GM23338 (cell line): ENCODE measurements around the gene CSTB. TPM values are rescaled to one million over a fixed set of nuclear protein-coding genes. Genes with fewer than 3 reads are reported as not detected.

Source experiments
- ATAC-seq: fragments of 200-7000 bp; cut with Tn5 transposase; 3 replicates; pipeline ENCODE4 v1.9.1; 2020
- DNase-seq: peaks from one replicate; pipeline ENCODE4 v3.0.0-alpha.2; 2015; ENCODE audit warnings: low spot score
- H2AFZ ChIP-seq: fragments of 200-600 bp; sonication (generic); 2 replicates; pipeline ENCODE4 v1.8.0; 2016; ENCODE audit warnings: antibody characterized with exemption, mild to moderate bottlenecking, moderate library complexity
- H3F3A ChIP-seq: fragments of 200-600 bp; sonication (generic); replicated peaks from 2 replicates; pipeline ENCODE4 v1.8.0; 2017; ENCODE audit warnings: antibody characterized with exemption, mixed run types, low read depth
- H3K27ac ChIP-seq: fragments of 200-600 bp; sonication (generic); 2 replicates; pipeline ENCODE4 v1.6.1; 2016; ENCODE audit warnings: low read depth
- H3K27me3 ChIP-seq: fragments of 200-600 bp; sonication (generic); 2 replicates; pipeline ENCODE4 v1.8.0; 2016; ENCODE audit warnings: mild to moderate bottlenecking, mixed run types, moderate library complexity; ENCODE audit not compliant: insufficient read depth
- H3K36me3 ChIP-seq: fragments of 200-600 bp; sonication (generic); 2 replicates; pipeline ENCODE4 v1.8.0; 2016; ENCODE audit warnings: mild to moderate bottlenecking; ENCODE audit not compliant: insufficient read depth
- H3K4me1 ChIP-seq: fragments of 200-600 bp; sonication (generic); 2 replicates; pipeline ENCODE4 v1.8.0; 2016; ENCODE audit warnings: mild to moderate bottlenecking, moderate library complexity; ENCODE audit not compliant: insufficient read depth
- H3K4me2 ChIP-seq: fragments of 200-600 bp; sonication (generic); 2 replicates; pipeline ENCODE4 v1.7.1; 2017; ENCODE audit warnings: mixed run types
- H3K4me3 ChIP-seq: fragments of 200-600 bp; sonication (generic); 2 replicates; pipeline ENCODE4 v1.6.1; 2016; ENCODE audit warnings: mixed run types
- H3K79me2 ChIP-seq: fragments of 200-600 bp; sonication (generic); replicated peaks from 2 replicates; pipeline ENCODE4 v1.8.0; 2017; ENCODE audit warnings: mild to moderate bottlenecking; ENCODE audit not compliant: insufficient read depth
- H3K9me2 ChIP-seq: fragments of 200-600 bp; sonication (generic); 2 replicates; pipeline ENCODE4 v1.8.0; 2017; ENCODE audit not compliant: insufficient read depth
- H4K20me1 ChIP-seq: fragments of 200-600 bp; sonication (generic); replicated peaks from 2 replicates; pipeline ENCODE4 v1.8.0; 2017; ENCODE audit warnings: mild to moderate bottlenecking; ENCODE audit not compliant: insufficient read depth
- H3K27ac Mint-ChIP-seq: 2 replicates; pipeline ENCODE4 v1.8.0; 2020; ENCODE audit warnings: inconsistent platforms, mild to moderate bottlenecking, moderate library complexity, mixed read lengths
- H3K27me3 Mint-ChIP-seq: 3 replicates; pipeline ENCODE4 v1.8.0; 2022; ENCODE audit warnings: low read depth, mild to moderate bottlenecking, moderate library complexity, mixed read lengths, inconsistent platforms; ENCODE audit not compliant: insufficient read depth, poor library complexity
- H3K36me3 Mint-ChIP-seq: 3 replicates; pipeline ENCODE4 v1.8.0; 2021; ENCODE audit warnings: low read depth, mild to moderate bottlenecking, inconsistent platforms, moderate library complexity, mixed read lengths
- H3K4me1 Mint-ChIP-seq: 3 replicates; pipeline ENCODE4 v1.8.0; 2020; ENCODE audit warnings: mild to moderate bottlenecking, inconsistent platforms, mixed read lengths
- H3K4me3 Mint-ChIP-seq: 3 replicates; pipeline ENCODE4 v1.8.0; 2021; ENCODE audit warnings: moderate library complexity, mild to moderate bottlenecking, inconsistent platforms, mixed read lengths
- H3K9me3 Mint-ChIP-seq: 3 replicates; pipeline ENCODE4 v1.8.0; 2020; ENCODE audit warnings: moderate library complexity, mild to moderate bottlenecking, inconsistent platforms, mixed read lengths
- CREB1 ChIP-seq: fragments of 250-450 bp; sonication (Bioruptor Pico); IDR thresholded peaks from 2 replicates; pipeline ENCODE4 v1.5.0; 2020; ENCODE audit warnings: low read depth, mild to moderate bottlenecking, moderate library complexity
- EZH2phosphoT487 ChIP-seq: fragments of 200-600 bp; sonication (generic); IDR thresholded peaks from one replicate; pipeline ENCODE4 v1.8.1; 2018; ENCODE audit warnings: antibody characterized with exemption; ENCODE audit not compliant: unreplicated experiment
- NANOG ChIP-seq: IDR thresholded peaks from 2 replicates; pipeline ENCODE4 v1.6.1; 2016; ENCODE audit warnings: antibody characterized with exemption, borderline replicate concordance
- POLR2AphosphoS5 ChIP-seq: IDR thresholded peaks from 2 replicates; pipeline ENCODE4 v1.6.1; 2016; ENCODE audit warnings: antibody characterized with exemption, low read depth
- ZNF114 ChIP-seq: fragments of 250-450 bp; sonication (Bioruptor Pico); IDR thresholded peaks from 2 replicates; pipeline ENCODE4 v1.5.0; 2020; ENCODE audit warnings: mild to moderate bottlenecking, moderate library complexity
- ZNF331 ChIP-seq: fragments of 250-450 bp; sonication (Bioruptor Pico); IDR thresholded peaks from 2 replicates; pipeline ENCODE4 v1.5.0; 2020; ENCODE audit warnings: low read depth, mild to moderate bottlenecking, moderate library complexity
- polyA plus RNA-seq: library from polyadenylated mRNA; unstranded; fragments of >200 nt; fragmentation: Nextera tagmentation; extraction: Ambion mirVana; gene quantifications from 2 replicates; pipeline ENCODE4 v1.2.1, GENCODE V29; 2016
- total RNA-seq: library from RNA; depleted of rRNA; stranded (reverse); fragments of >200 nt; shearing (Covaris generic); gene quantifications from 2 replicates; pipeline ENCODE4 v1.2.3, GENCODE V29; 2014
- TF ChIP-seq, protein P1 (sequence below): IDR thresholded peaks from 2 replicates; pipeline ENCODE4 v1.6.1; 2016; ENCODE audit warnings: antibody characterized with exemption
- TF ChIP-seq, protein P2 (sequence below), 2 experiments: fragments of 200-600 bp in 1 of 2; sonication (generic) in 1 of 2; conservative IDR thresholded peaks; 2 replicates each; pipeline versions ENCODE4 v1.5.1 to v1.6.1; 2016 to 2017; ENCODE audit warnings: antibody characterized with exemption in 2 of 2, low read depth in 2 of 2, mild to moderate bottlenecking in 2 of 2, moderate library complexity in 1 of 2
- TF ChIP-seq, protein P3 (sequence below): fragments of 250-450 bp; sonication (Bioruptor Pico); IDR thresholded peaks from 2 replicates; pipeline ENCODE4 v1.5.0; 2020; ENCODE audit warnings: mild to moderate bottlenecking, moderate library complexity
- TF ChIP-seq, protein P4 (sequence below): IDR thresholded peaks from one replicate; pipeline ENCODE4 v1.6.1; 2018; ENCODE audit warnings: antibody characterized with exemption; ENCODE audit not compliant: unreplicated experiment

CSTB gene
- total and polyA plus RNA-seq, 2 experiments from 2014 or later = 10.0 to 142 TPM

DNA sequence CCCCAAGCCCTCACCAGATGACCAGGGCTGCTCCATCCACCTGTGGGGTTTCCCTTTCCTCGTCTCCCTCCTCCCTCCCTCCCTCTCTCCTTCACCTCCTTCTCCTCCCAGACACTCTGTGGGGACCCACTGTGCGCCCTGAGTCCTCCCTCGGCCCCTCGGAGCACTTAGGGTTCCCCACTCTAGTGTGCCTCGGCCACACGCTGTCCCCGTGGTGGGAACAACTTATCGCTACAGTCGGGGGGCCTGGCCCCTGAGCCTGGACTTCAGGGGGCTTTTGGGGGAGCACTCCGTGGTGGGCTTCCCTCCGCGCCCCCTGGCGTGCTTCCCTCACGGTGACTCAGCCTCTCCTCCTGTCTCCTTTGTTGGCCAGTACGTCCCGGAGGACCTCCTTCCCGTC lies 27.5 kb downstream of the CSTB start:
- Histone ChIP-seq H2AFZ (no peak overlapping the region), H4K20me1 (peaks cover 4% of the 10 kb centered on the region; the same call in 1 of the 2 replicates), H3K27me3 (no peaks in the 10 kb centered on the region), H3K79me2 (no peaks in the 10 kb centered on the region), H3K4me3 (no peak overlapping the region), H3K4me1 (no peaks in the 10 kb centered on the region), H3K27ac (no peak overlapping the region), H3K36me3 (no peaks in the 10 kb centered on the region), H3K4me2 (no peak overlapping the region), H3K9me2 (no peaks in the 10 kb centered on the region), H3F3A (no peaks in the 10 kb centered on the region)
- no peaks in the 10 kb centered on the region for H3K9me3 Mint-ChIP-seq
- peaks cover 9% of the 10 kb centered on the region for H3K27me3 Mint-ChIP-seq
- no peak overlapping the region for H3K27ac Mint-ChIP-seq
- TF ChIP-seq EZH2phosphoT487 (no peak), NANOG (no peak), ZNF114 (CRISPR knock-in tag) (no peak), ZNF331 (CRISPR knock-in tag) (no peak), POLR2AphosphoS5 (no peak), CREB1 (CRISPR knock-in tag) (no peak)
- TF ChIP-seq, protein P1, sequence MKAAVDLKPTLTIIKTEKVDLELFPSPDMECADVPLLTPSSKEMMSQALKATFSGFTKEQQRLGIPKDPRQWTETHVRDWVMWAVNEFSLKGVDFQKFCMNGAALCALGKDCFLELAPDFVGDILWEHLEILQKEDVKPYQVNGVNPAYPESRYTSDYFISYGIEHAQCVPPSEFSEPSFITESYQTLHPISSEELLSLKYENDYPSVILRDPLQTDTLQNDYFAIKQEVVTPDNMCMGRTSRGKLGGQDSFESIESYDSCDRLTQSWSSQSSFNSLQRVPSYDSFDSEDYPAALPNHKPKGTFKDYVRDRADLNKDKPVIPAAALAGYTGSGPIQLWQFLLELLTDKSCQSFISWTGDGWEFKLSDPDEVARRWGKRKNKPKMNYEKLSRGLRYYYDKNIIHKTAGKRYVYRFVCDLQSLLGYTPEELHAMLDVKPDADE = no peak
- TF ChIP-seq, protein P2, sequence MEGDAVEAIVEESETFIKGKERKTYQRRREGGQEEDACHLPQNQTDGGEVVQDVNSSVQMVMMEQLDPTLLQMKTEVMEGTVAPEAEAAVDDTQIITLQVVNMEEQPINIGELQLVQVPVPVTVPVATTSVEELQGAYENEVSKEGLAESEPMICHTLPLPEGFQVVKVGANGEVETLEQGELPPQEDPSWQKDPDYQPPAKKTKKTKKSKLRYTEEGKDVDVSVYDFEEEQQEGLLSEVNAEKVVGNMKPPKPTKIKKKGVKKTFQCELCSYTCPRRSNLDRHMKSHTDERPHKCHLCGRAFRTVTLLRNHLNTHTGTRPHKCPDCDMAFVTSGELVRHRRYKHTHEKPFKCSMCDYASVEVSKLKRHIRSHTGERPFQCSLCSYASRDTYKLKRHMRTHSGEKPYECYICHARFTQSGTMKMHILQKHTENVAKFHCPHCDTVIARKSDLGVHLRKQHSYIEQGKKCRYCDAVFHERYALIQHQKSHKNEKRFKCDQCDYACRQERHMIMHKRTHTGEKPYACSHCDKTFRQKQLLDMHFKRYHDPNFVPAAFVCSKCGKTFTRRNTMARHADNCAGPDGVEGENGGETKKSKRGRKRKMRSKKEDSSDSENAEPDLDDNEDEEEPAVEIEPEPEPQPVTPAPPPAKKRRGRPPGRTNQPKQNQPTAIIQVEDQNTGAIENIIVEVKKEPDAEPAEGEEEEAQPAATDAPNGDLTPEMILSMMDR (conservative IDR thresholded peaks at IDR 0.05; ENCODE audit: low read depth in 2 of 2) = no peak
- TF ChIP-seq, protein P3, sequence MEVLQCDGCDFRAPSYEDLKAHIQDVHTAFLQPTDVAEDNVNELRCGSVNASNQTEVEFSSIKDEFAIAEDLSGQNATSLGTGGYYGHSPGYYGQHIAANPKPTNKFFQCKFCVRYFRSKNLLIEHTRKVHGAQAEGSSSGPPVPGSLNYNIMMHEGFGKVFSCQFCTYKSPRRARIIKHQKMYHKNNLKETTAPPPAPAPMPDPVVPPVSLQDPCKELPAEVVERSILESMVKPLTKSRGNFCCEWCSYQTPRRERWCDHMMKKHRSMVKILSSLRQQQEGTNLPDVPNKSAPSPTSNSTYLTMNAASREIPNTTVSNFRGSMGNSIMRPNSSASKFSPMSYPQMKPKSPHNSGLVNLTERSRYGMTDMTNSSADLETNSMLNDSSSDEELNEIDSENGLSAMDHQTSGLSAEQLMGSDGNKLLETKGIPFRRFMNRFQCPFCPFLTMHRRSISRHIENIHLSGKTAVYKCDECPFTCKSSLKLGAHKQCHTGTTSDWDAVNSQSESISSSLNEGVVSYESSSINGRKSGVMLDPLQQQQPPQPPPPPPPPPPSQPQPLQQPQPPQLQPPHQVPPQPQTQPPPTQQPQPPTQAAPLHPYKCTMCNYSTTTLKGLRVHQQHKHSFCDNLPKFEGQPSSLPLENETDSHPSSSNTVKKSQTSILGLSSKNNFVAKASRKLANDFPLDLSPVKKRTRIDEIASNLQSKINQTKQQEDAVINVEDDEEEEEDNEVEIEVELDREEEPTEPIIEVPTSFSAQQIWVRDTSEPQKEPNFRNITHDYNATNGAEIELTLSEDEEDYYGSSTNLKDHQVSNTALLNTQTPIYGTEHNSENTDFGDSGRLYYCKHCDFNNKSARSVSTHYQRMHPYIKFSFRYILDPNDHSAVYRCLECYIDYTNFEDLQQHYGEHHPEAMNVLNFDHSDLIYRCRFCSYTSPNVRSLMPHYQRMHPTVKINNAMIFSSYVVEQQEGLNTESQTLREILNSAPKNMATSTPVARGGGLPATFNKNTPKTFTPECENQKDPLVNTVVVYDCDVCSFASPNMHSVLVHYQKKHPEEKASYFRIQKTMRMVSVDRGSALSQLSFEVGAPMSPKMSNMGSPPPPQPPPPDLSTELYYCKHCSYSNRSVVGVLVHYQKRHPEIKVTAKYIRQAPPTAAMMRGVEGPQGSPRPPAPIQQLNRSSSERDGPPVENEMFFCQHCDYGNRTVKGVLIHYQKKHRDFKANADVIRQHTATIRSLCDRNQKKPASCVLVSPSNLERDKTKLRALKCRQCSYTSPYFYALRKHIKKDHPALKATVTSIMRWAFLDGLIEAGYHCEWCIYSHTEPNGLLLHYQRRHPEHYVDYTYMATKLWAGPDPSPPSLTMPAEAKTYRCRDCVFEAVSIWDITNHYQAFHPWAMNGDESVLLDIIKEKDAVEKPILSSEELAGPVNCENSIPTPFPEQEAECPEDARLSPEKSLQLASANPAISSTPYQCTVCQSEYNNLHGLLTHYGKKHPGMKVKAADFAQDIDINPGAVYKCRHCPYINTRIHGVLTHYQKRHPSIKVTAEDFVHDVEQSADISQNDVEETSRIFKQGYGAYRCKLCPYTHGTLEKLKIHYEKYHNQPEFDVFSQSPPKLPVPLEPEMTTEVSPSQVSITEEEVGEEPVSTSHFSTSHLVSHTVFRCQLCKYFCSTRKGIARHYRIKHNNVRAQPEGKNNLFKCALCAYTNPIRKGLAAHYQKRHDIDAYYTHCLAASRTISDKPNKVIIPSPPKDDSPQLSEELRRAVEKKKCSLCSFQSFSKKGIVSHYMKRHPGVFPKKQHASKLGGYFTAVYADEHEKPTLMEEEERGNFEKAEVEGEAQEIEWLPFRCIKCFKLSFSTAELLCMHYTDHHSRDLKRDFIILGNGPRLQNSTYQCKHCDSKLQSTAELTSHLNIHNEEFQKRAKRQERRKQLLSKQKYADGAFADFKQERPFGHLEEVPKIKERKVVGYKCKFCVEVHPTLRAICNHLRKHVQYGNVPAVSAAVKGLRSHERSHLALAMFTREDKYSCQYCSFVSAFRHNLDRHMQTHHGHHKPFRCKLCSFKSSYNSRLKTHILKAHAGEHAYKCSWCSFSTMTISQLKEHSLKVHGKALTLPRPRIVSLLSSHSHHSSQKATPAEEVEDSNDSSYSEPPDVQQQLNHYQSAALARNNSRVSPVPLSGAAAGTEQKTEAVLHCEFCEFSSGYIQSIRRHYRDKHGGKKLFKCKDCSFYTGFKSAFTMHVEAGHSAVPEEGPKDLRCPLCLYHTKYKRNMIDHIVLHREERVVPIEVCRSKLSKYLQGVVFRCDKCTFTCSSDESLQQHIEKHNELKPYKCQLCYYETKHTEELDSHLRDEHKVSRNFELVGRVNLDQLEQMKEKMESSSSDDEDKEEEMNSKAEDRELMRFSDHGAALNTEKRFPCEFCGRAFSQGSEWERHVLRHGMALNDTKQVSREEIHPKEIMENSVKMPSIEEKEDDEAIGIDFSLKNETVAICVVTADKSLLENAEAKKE (CRISPR knock-in tag) = no peak
- TF ChIP-seq, protein P4, sequence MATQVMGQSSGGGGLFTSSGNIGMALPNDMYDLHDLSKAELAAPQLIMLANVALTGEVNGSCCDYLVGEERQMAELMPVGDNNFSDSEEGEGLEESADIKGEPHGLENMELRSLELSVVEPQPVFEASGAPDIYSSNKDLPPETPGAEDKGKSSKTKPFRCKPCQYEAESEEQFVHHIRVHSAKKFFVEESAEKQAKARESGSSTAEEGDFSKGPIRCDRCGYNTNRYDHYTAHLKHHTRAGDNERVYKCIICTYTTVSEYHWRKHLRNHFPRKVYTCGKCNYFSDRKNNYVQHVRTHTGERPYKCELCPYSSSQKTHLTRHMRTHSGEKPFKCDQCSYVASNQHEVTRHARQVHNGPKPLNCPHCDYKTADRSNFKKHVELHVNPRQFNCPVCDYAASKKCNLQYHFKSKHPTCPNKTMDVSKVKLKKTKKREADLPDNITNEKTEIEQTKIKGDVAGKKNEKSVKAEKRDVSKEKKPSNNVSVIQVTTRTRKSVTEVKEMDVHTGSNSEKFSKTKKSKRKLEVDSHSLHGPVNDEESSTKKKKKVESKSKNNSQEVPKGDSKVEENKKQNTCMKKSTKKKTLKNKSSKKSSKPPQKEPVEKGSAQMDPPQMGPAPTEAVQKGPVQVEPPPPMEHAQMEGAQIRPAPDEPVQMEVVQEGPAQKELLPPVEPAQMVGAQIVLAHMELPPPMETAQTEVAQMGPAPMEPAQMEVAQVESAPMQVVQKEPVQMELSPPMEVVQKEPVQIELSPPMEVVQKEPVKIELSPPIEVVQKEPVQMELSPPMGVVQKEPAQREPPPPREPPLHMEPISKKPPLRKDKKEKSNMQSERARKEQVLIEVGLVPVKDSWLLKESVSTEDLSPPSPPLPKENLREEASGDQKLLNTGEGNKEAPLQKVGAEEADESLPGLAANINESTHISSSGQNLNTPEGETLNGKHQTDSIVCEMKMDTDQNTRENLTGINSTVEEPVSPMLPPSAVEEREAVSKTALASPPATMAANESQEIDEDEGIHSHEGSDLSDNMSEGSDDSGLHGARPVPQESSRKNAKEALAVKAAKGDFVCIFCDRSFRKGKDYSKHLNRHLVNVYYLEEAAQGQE = no peak
- DNase-seq (no peak), ATAC-seq (no peak)
- H3K36me3 Mint-ChIP-seq = peaks cover 42% of the 10 kb centered on the region
- no peaks in the 10 kb centered on the region for H3K4me1 Mint-ChIP-seq
- no peak overlapping the region for H3K4me3 Mint-ChIP-seq
